Endothelial cell of umbilical vein (primary cell): Measurements from ENCODE around the gene CTBS. TPM values are rescaled to one million over a fixed set of nuclear protein-coding genes. Genes with fewer than 3 reads are reported as not detected.

Experiments
- BruUV-seq: library from RNA; stranded (reverse); fragments of 400-500 nt; replicated peaks from 2 replicates; lab custom pipeline; 2021; lab: Mats Ljungman, UMichigan
- CTCF ChIA-PET: fragments of 300-600, 350-600 bp; sonication (Branson Sonifier 250); formaldehyde crosslinking; loops from one replicate; lab custom pipeline; 2021; ENCODE audit warnings: antibody characterized with exemption, inconsistent platforms; lab: Charles Lee
- POLR2A ChIA-PET: fragments of 300-600, 350-600 bp; sonication (Branson Sonifier 250); formaldehyde crosslinking; loops from one replicate; lab custom pipeline; 2021; ENCODE audit warnings: antibody characterized with exemption, inconsistent platforms; lab: Charles Lee
- DNase-seq: peaks from one replicate; pipeline ENCODE4 v3.0.0-alpha.2; 2011; ENCODE audit warnings: low read depth, low spot score
- FAIRE-seq: peaks from 2 replicates; lab custom pipeline; 2011; peaks lifted over from hg19 to GRCh38; lab: Jason Lieb, UNC
- H2AFZ ChIP-seq: 2 replicates; pipeline ENCODE4 v1.6.0; 2012; ENCODE audit warnings: low read depth, low read length, control low read depth, inconsistent platforms
- H3K27ac ChIP-seq: 2 replicates; pipeline ENCODE4 v1.5.1; 2011; ENCODE audit warnings: low read depth, mild to moderate bottlenecking, control low read depth, low read length, moderate library complexity; ENCODE audit not compliant: insufficient read depth
- H3K27me3 ChIP-seq, 2 experiments: 2 replicates each; pipeline versions ENCODE4 v1.6.0 to v1.6.1; 2011; ENCODE audit warnings: low read length in 2 of 2, mixed read lengths in 1 of 2; ENCODE audit not compliant: control insufficient read depth in 2 of 2, insufficient read depth in 2 of 2
- H3K36me3 ChIP-seq, 2 experiments: 2 replicates in 1 of 2; 3 replicates in 1 of 2; pipeline ENCODE4 v1.5.1; 2011; ENCODE audit warnings: low read length in 2 of 2, mild to moderate bottlenecking in 1 of 2, moderate library complexity in 1 of 2; ENCODE audit not compliant: control insufficient read depth in 2 of 2, insufficient read depth in 2 of 2; ENCODE audit errors: extremely low read depth in 1 of 2
- H3K4me1 ChIP-seq: 3 replicates; pipeline ENCODE4 v1.5.1; 2011; ENCODE audit warnings: mild to moderate bottlenecking, low read length; ENCODE audit not compliant: control insufficient read depth, insufficient read depth; ENCODE audit errors: extremely low read depth
- H3K4me2 ChIP-seq: 2 replicates; pipeline ENCODE4 v1.6.1; 2011; ENCODE audit warnings: low read length, control low read depth, mixed read lengths; ENCODE audit not compliant: insufficient read depth
- H3K4me3 ChIP-seq, 3 experiments: fragments of 200-600 bp in 1 of 3; sonication (generic), shearing (Covaris generic) in 1 of 3; replicated peaks in 1 of 3; 2 replicates each; pipeline ENCODE4 v1.5.1; 2011 to 2016; ENCODE audit warnings: control low read depth in 3 of 3, low read length in 3 of 3, mild to moderate bottlenecking in 2 of 3, inconsistent platforms in 1 of 3, low read depth in 1 of 3, moderate library complexity in 1 of 3; ENCODE audit not compliant: insufficient read depth in 1 of 3
- H3K79me2 ChIP-seq: 2 replicates; pipeline ENCODE4 v1.6.0; 2012; ENCODE audit warnings: low read length, inconsistent platforms; ENCODE audit not compliant: control insufficient read depth, insufficient read depth
- H3K9ac ChIP-seq: replicated peaks from 2 replicates; pipeline ENCODE3; 2011; ENCODE audit warnings: low read length, control low read depth; ENCODE audit not compliant: insufficient read depth; ENCODE audit errors: extremely low read depth
- H3K9me1 ChIP-seq: replicated peaks from 3 replicates; pipeline ENCODE4 v1.6.0; 2011; ENCODE audit warnings: mild to moderate bottlenecking, low read length; ENCODE audit not compliant: control insufficient read depth, insufficient read depth; ENCODE audit errors: extremely low read depth
- H3K9me3 ChIP-seq: replicated peaks from 2 replicates; pipeline ENCODE4 v1.5.1; 2012; ENCODE audit warnings: low read length, inconsistent platforms; ENCODE audit not compliant: control insufficient read depth, insufficient read depth
- H4K20me1 ChIP-seq: replicated peaks from 2 replicates; pipeline ENCODE3; 2011; ENCODE audit warnings: mild to moderate bottlenecking, low read length; ENCODE audit not compliant: control insufficient read depth, insufficient read depth; ENCODE audit errors: extremely low read depth
- EZH2 ChIP-seq: IDR thresholded peaks from 2 replicates; pipeline ENCODE4 v1.6.1; 2012; ENCODE audit warnings: borderline replicate concordance, low read depth, mild to moderate bottlenecking, moderate library complexity, low read length, inconsistent platforms; ENCODE audit not compliant: severe bottlenecking
- FOS ChIP-seq: IDR thresholded peaks from 2 replicates; pipeline ENCODE4 v1.6.1; 2011; ENCODE audit warnings: mild to moderate bottlenecking, low read length, moderate library complexity, borderline replicate concordance; ENCODE audit not compliant: insufficient read depth
- GATA2 ChIP-seq: IDR thresholded peaks from 2 replicates; pipeline ENCODE4 v1.7.0; 2011; ENCODE audit warnings: low read depth, mild to moderate bottlenecking, moderate library complexity, mixed read lengths, low read length; ENCODE audit not compliant: insufficient read length, insufficient read depth
- JUN ChIP-seq: IDR thresholded peaks from 2 replicates; pipeline ENCODE4 v1.6.1; 2011; ENCODE audit warnings: borderline replicate concordance, low read depth; ENCODE audit not compliant: insufficient read length, insufficient read depth
- MYC ChIP-seq: IDR thresholded peaks from one replicate; pipeline ENCODE4 v1.6.1; 2011; ENCODE audit warnings: mild to moderate bottlenecking, low read depth, low read length
- POLR2A ChIP-seq: IDR thresholded peaks from 2 replicates; pipeline ENCODE4 v1.6.1; 2012; ENCODE audit warnings: low read depth, mild to moderate bottlenecking, control low read depth, low read length
- POLR2AphosphoS5 ChIP-seq: IDR thresholded peaks from 2 replicates; pipeline ENCODE4 v1.6.1; 2012; ENCODE audit warnings: low read depth, mild to moderate bottlenecking, control low read depth, low read length, moderate library complexity; ENCODE audit not compliant: insufficient read depth
- dilution Hi-C: fragments of 300-500 bp; cut with MboI; formaldehyde crosslinking; loops from one replicate; pipeline ENCODE4 v1.15.0; 2019; ENCODE audit warnings: low sequenced_read_pairs; ENCODE audit not compliant: extremely low pct_ligation_motif_present
- intact Hi-C: fragments of 100-400 bp; cut with micrococcal nuclease; formaldehyde crosslinking; loops from one replicate; pipeline ENCODE4 v1.10.0; 2022
- polyA plus RNA-seq, 4 experiments: library from polyadenylated mRNA; depleted of rRNA in 3 of 4; stranded (reverse) in 3 of 4; unstranded in 1 of 4; fragments of >200 nt; gene quantifications; 2 replicates each; pipeline versions ENCODE4 v1.2.1 to v1.2.3, GENCODE V29; 2011 to 2012; ENCODE audit warnings: missing spikeins in 1 of 4
- total RNA-seq: library from RNA; stranded (reverse); gene quantifications from 2 replicates; pipeline ENCODE4 v1.2.3, GENCODE V29; 2021
- TF ChIP-seq, protein P1 (sequence below): IDR thresholded peaks from 2 replicates; pipeline ENCODE4 v1.6.1; 2011; ENCODE audit not compliant: insufficient read depth, insufficient read length
- TF ChIP-seq, protein P2 (sequence below), 2 donors: IDR thresholded peaks; 1 replicate in 1 of 2; 2 replicates in 1 of 2; pipeline ENCODE4 v1.5.1; 2011; ENCODE audit warnings: low read length in 2 of 2, mild to moderate bottlenecking in 2 of 2, moderate library complexity in 2 of 2, control low read depth in 1 of 2, inconsistent platforms in 1 of 2, low read depth in 1 of 2; ENCODE audit not compliant: insufficient read depth in 1 of 2; ENCODE audit errors: extremely low read depth in 1 of 2

Gene CTBS
- total and polyA plus RNA-seq, 2 donors (not counting 3 experiments of a cell fraction or from before 2014, with no cell fraction given) = 11.4 to 14.3 TPM

DNA sequence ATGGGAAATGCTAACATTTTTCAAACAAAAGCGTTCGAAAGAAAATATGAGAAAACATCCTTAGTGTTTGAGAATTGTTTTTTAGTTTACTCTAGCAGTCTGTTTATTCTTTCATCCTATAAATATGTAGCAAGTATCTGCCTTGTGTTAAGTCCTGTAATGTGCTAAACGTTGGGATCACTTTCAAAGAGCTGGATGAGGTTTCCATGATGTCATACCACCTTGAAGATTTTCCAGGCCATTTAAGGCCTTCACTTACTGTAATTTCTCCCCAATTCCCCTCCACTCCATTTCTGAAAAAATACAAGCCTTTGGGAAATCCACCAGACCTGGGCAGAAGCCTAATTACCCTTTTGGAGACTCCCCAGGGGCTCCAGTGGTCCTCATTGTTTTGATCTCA is 24.2 kb upstream of the CTBS start:
- H3K79me2 ChIP-seq = no peaks in the 10 kb centered on the region
- no peak overlapping the region for H3K4me3 ChIP-seq
- POLR2A ChIA-PET = interaction anchor here (2.9 kb wide), 1 partner anchor 24 kb away, joined by 8 read pairs; the partner anchor contains the start of gene CTBS

DNA sequence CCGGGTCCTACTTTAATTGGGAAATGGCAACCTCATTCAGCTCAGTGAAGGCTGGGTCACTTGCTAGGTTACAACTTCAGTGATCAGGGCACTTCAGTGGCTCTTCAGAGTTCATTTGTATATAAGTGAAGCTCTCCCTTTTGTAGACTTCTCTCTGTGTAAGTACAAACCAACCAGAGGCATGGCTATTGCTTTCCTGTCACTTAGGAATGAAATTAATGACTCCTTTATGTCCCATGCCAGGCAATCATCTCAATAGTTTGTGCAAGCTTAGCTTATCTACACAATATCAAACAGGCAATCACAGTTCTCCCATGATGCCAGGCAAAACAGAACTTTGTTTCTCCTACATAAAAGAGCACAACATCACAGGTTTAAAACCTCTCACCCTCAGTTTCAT is 22.8 kb upstream of the CTBS start:
- H2AFZ ChIP-seq = no peak overlapping the region
- H3K4me2 ChIP-seq = no peak overlapping the region
- H3K27me3 ChIP-seq = no peaks in the 10 kb centered on the region
- H3K36me3 ChIP-seq = no peaks in the 10 kb centered on the region
- peaks cover 20% of the 10 kb centered on the region for H3K4me1 ChIP-seq
- POLR2A ChIA-PET = no interaction called here
- no peaks in the 10 kb centered on the region for H3K9me1 ChIP-seq
- CTCF ChIA-PET = no interaction called here
- H3K9ac ChIP-seq = no peak overlapping the region
- H3K27ac ChIP-seq = no peak overlapping the region
- no peaks in the 10 kb centered on the region for H4K20me1 ChIP-seq
- intact Hi-C loops = no loop called here
- no peak overlapping the region for H3K4me3 ChIP-seq
- TF ChIP-seq, protein P1, sequence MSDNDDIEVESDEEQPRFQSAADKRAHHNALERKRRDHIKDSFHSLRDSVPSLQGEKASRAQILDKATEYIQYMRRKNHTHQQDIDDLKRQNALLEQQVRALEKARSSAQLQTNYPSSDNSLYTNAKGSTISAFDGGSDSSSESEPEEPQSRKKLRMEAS = no peak
- no peak for TF ChIP-seq POLR2AphosphoS5
- TF ChIP-seq, protein P2, sequence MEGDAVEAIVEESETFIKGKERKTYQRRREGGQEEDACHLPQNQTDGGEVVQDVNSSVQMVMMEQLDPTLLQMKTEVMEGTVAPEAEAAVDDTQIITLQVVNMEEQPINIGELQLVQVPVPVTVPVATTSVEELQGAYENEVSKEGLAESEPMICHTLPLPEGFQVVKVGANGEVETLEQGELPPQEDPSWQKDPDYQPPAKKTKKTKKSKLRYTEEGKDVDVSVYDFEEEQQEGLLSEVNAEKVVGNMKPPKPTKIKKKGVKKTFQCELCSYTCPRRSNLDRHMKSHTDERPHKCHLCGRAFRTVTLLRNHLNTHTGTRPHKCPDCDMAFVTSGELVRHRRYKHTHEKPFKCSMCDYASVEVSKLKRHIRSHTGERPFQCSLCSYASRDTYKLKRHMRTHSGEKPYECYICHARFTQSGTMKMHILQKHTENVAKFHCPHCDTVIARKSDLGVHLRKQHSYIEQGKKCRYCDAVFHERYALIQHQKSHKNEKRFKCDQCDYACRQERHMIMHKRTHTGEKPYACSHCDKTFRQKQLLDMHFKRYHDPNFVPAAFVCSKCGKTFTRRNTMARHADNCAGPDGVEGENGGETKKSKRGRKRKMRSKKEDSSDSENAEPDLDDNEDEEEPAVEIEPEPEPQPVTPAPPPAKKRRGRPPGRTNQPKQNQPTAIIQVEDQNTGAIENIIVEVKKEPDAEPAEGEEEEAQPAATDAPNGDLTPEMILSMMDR (IDR thresholded peaks at IDR 0.05; ENCODE audit: extremely low read depth in 1 of 2, insufficient read depth in 1 of 2, low read depth in 1 of 2, low read length in 2 of 2) = no peak
- TF ChIP-seq FOS = no peak
- no peak for TF ChIP-seq MYC
- TF ChIP-seq POLR2A = no peak
- TF ChIP-seq EZH2 = no peak
- no peak for TF ChIP-seq JUN
- TF ChIP-seq GATA2 = no peak
- H3K9me3 ChIP-seq = no peaks in the 10 kb centered on the region
- BruUV-seq = no TSS peak
- FAIRE-seq (no peak), DNase-seq (no peak)
- no peaks in the 10 kb centered on the region for H3K79me2 ChIP-seq
- dilution Hi-C loops = no loop called here

More for the DNA sequence above, 24.2 kb upstream of the CTBS start:
- H3K36me3 ChIP-seq = no peaks in the 10 kb centered on the region
- H3K4me1 ChIP-seq = peaks cover 30% of the 10 kb centered on the region
- no peaks in the 10 kb centered on the region for H3K27me3 ChIP-seq
- H3K9me3 ChIP-seq = no peaks in the 10 kb centered on the region
- DNase-seq = no peak
- H4K20me1 ChIP-seq = no peaks in the 10 kb centered on the region
- no peaks in the 10 kb centered on the region for H3K9me1 ChIP-seq
- no peak overlapping the region for H3K9ac ChIP-seq
- TF ChIP-seq MYC (no peak), POLR2AphosphoS5 (no peak)
- TF ChIP-seq, protein P2 (IDR thresholded peaks at IDR 0.05; ENCODE audit: extremely low read depth in 1 of 2, insufficient read depth in 1 of 2, low read depth in 1 of 2, low read length in 2 of 2) = no peak
- TF ChIP-seq, protein P1 = no peak
- BruUV-seq = no TSS peak
- peak overlapping the region; percentile 96 for H3K27ac ChIP-seq
- no peak for FAIRE-seq
- dilution Hi-C loops = no loop called here
- intact Hi-C loops = no loop called here
- no peak overlapping the region for H2AFZ ChIP-seq
- CTCF ChIA-PET = interaction anchor here (1.0 to 1.7 kb wide), 3 partner anchors 10 to 454 kb away, joined by 3 to 10 read pairs (median 4); partner anchors contain the start of gene PRKACB
- H3K4me2 ChIP-seq = peak overlapping the region; percentile 90
